Breast epithelium (tissue), 4 donors: ENCODE results near the gene BICD2. TPM values are rescaled to one million over a fixed set of nuclear protein-coding genes. Genes with fewer than 3 reads are reported as not detected.
A peak's percentile ranks its signal among the peaks of the same experiment; 100 is the strongest.

ENCODE experiments used
- DNase-seq, 2 donors: peaks; one replicate each; pipeline ENCODE4 v3.0.0-alpha.2; 2019; ENCODE audit warnings: low spot score in 2 of 2
- H3K27ac ChIP-seq, 2 donors: fragments of 200-600 bp; sonication (generic) in 1 of 2; one replicate each; pipeline ENCODE4 v1.5.1; 2016 to 2019; ENCODE audit warnings: mild to moderate bottlenecking in 1 of 2
- H3K27me3 ChIP-seq, 2 donors: fragments of 200-600 bp; sonication (generic) in 1 of 2; one replicate each; pipeline versions ENCODE4 v1.5.1 to v1.6.0; 2017 to 2019; ENCODE audit warnings: control low read depth in 1 of 2, mild to moderate bottlenecking in 1 of 2
- H3K36me3 ChIP-seq: fragments of 200-600 bp; one replicate; pipeline ENCODE4 v1.5.1; 2019
- H3K4me1 ChIP-seq, 2 donors: fragments of 200-600 bp; sonication (generic); one replicate each; pipeline ENCODE4 v1.5.1; 2016 to 2019; ENCODE audit warnings: control low read depth in 1 of 2
- H3K4me3 ChIP-seq, 3 donors: fragments of 200-600 bp; sonication (generic); 1 replicate in 2 of 3; 2 replicates in 1 of 3; pipeline ENCODE4 v1.5.1; 2016 to 2019; ENCODE audit warnings: mild to moderate bottlenecking in 3 of 3, moderate library complexity in 2 of 3
- H3K9me3 ChIP-seq, 2 donors: fragments of 200-600 bp; sonication (generic) in 1 of 2; one replicate each; pipeline ENCODE4 v1.5.1; 2016 to 2019; ENCODE audit warnings: control low read depth in 1 of 2
- POLR2A ChIP-seq: fragments of 450-650 bp; IDR thresholded peaks from one replicate; pipeline ENCODE4 v1.6.1; 2016; ENCODE audit warnings: antibody characterized with exemption, mild to moderate bottlenecking, moderate library complexity
- POLR2AphosphoS5 ChIP-seq, 3 donors: sonication (generic); formaldehyde crosslinking; IDR thresholded peaks; one replicate each; pipeline ENCODE4 v1.6.1; 2017; ENCODE audit warnings: antibody characterized with exemption in 3 of 3
- intact Hi-C: fragments of 100-400 bp; cut with DNase I; formaldehyde crosslinking; loops from one replicate; pipeline ENCODE4 v1.15.1; 2023; ENCODE audit warnings: low total_unique reads
- total RNA-seq, 3 donors: library from RNA; depleted of rRNA; stranded (reverse); fragments of >200 nt; gene quantifications; one replicate each; pipeline ENCODE4 v1.1.0, GENCODE V29; 2016
- TF ChIP-seq, protein P1 (sequence below), 3 donors: fragments of 450-650 bp; IDR thresholded peaks; one replicate each; pipeline ENCODE4 v1.5.1; 2016 to 2017; ENCODE audit warnings: antibody characterized with exemption in 3 of 3, mild to moderate bottlenecking in 3 of 3, moderate library complexity in 3 of 3

BICD2 gene
- total RNA-seq, 3 donors from 2014 or later = 22.8 to 56.0 (median 26.5) TPM

- intact Hi-C loops = no loop called here
- H3K36me3 ChIP-seq = peaks cover 15% of the 10 kb centered on the region
- H3K4me1 ChIP-seq = no peaks in the 10 kb centered on the region
Measured at GRCh38 chr9:92714016-92714415, 50.6 kb downstream of the BICD2 start.

DNA sequence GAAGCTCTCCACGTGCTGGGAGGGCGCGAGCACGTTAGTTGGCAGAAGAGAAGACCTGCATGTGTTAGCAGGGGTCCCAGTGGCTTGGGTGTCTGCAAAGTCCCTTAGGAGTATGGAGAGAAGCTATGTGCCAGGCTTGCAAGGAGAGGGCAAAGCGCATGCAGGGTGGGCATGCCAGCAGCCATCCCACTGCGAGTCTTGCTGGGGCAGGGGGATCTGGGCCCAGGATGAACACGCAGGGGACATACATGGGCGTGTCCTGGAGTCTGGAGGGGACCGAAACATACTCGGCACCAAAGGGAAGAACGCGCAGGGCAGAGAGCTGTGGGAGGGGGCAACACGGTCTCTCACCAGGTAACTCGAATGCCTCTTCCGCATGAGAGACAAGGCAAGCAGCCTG is 51.1 kb downstream of the BICD2 start:
- TF ChIP-seq POLR2AphosphoS5 (IDR thresholded peaks at IDR 0.05) = no peak
- no peak for TF ChIP-seq POLR2A
- TF ChIP-seq, protein P1, sequence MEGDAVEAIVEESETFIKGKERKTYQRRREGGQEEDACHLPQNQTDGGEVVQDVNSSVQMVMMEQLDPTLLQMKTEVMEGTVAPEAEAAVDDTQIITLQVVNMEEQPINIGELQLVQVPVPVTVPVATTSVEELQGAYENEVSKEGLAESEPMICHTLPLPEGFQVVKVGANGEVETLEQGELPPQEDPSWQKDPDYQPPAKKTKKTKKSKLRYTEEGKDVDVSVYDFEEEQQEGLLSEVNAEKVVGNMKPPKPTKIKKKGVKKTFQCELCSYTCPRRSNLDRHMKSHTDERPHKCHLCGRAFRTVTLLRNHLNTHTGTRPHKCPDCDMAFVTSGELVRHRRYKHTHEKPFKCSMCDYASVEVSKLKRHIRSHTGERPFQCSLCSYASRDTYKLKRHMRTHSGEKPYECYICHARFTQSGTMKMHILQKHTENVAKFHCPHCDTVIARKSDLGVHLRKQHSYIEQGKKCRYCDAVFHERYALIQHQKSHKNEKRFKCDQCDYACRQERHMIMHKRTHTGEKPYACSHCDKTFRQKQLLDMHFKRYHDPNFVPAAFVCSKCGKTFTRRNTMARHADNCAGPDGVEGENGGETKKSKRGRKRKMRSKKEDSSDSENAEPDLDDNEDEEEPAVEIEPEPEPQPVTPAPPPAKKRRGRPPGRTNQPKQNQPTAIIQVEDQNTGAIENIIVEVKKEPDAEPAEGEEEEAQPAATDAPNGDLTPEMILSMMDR (IDR thresholded peaks at IDR 0.05) = no peak
- Histone ChIP-seq H3K36me3 (peaks cover 11% of the 10 kb centered on the region), H3K27me3 (no peaks in the 10 kb centered on the region), H3K4me1 (no peaks in the 10 kb centered on the region), H3K27ac (no peak overlapping the region), H3K4me3 (no peak overlapping the region), H3K9me3 (no peaks in the 10 kb centered on the region)
- intact Hi-C loops = no loop called here
- peak in 1 of 2 donors; percentile 15 for DNase-seq

More at GRCh38 chr9:92714016-92714415, 50.6 kb downstream of the BICD2 start:
- TF ChIP-seq, protein P1 (IDR thresholded peaks at IDR 0.05) = no peak
- no peak for TF ChIP-seq POLR2AphosphoS5 (IDR thresholded peaks at IDR 0.05)
- TF ChIP-seq POLR2A = no peak
- Histone ChIP-seq H3K27ac (no peak overlapping the region), H3K9me3 (no peaks in the 10 kb centered on the region), H3K27me3 (no peaks in the 10 kb centered on the region), H3K4me3 (no peak overlapping the region)
- no peak for DNase-seq

DNA sequence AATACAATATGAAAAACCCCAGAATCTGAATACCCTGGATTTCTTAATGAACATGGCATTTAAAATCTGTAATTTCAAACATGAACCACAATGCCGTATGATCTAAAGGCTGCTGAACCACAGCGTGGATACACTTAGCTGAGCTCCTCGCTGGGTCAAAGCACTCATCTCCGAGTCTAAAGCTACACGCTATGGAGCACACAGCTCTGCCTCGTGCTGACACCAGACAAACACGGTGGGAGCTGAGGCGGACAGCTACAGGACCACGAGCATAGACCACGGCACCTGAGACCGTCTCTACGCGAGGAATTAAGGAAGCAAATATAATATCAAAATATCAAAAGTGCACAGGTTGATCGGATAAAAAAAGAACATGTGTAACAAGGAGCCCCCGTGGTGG is 51.9 kb downstream of the BICD2 start:
- Histone ChIP-seq H3K4me3 (no peak overlapping the region), H3K4me1 (no peaks in the 10 kb centered on the region), H3K27ac (no peak overlapping the region), H3K36me3 (peaks cover 4% of the 10 kb centered on the region), H3K9me3 (no peaks in the 10 kb centered on the region), H3K27me3 (no peaks in the 10 kb centered on the region)
- DNase-seq = peak in 1 of 2 donors; percentile 30
- TF ChIP-seq POLR2A = no peak
- TF ChIP-seq, protein P1 (IDR thresholded peaks at IDR 0.05) = no peak
- no peak for TF ChIP-seq POLR2AphosphoS5 (IDR thresholded peaks at IDR 0.05)
- intact Hi-C loops = no loop called here

DNA sequence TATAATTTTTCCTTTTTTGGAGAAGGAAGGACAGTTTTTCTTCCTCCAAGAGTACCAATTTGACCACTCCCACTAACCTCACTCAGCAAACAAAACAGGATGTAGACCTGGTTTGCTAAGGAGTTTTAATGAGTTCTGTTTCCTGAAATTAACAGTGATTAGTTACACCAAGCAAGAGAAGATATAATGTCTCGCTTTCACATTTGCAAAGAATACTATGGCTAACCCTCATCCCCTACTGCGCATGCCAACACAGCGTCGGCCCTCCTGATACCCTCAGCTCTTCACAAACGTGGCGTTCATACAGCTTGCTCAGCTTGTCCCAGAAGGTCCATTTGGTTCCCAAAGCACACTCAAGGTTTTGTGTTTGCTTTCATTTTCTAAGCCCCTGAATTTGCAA is 52.8 kb downstream of the BICD2 start:
- intact Hi-C loops = no loop called here
- H3K36me3 ChIP-seq = peaks cover 4% of the 10 kb centered on the region
- H3K27ac ChIP-seq = no peak overlapping the region
- no peaks in the 10 kb centered on the region for H3K27me3 ChIP-seq
- DNase-seq = no peak
- no peak overlapping the region for H3K4me3 ChIP-seq
- no peaks in the 10 kb centered on the region for H3K4me1 ChIP-seq
- TF ChIP-seq, protein P1 (IDR thresholded peaks at IDR 0.05) = no peak
- TF ChIP-seq POLR2A = no peak
- no peak for TF ChIP-seq POLR2AphosphoS5 (IDR thresholded peaks at IDR 0.05)
- no peaks in the 10 kb centered on the region for H3K9me3 ChIP-seq

GRCh38 chr9:92711146-92711545 is 53.5 kb downstream of the BICD2 start:
- Histone ChIP-seq H3K27ac (no peak overlapping the region), H3K36me3 (peaks cover 4% of the 10 kb centered on the region)
- intact Hi-C loops = no loop called here

More at GRCh38 chr9:92711146-92711545, 53.5 kb downstream of the BICD2 start:
- Histone ChIP-seq H3K27me3 (no peaks in the 10 kb centered on the region), H3K4me3 (no peak overlapping the region), H3K9me3 (no peaks in the 10 kb centered on the region), H3K4me1 (no peaks in the 10 kb centered on the region)
- DNase-seq = no peak
- no peak for TF ChIP-seq POLR2AphosphoS5 (IDR thresholded peaks at IDR 0.05)
- TF ChIP-seq POLR2A = no peak
- TF ChIP-seq, protein P1 (IDR thresholded peaks at IDR 0.05) = no peak
